HCT116 (cell line): ENCODE data around the gene PDGFA.

Experiments
- CTCF ChIP-seq, 3 experiments: fragments of 200-600 bp in 1 of 3; sonication (generic) in 1 of 3; IDR thresholded peaks in 2 of 3; conservative IDR thresholded peaks in 1 of 3; 2 replicates each; pipeline ENCODE4 v1.5.1; 2012 to 2017; ENCODE audit warnings: low read depth in 2 of 3, low read length in 2 of 3, antibody characterized with exemption in 1 of 3, borderline replicate concordance in 1 of 3, control low read depth in 1 of 3, mild to moderate bottlenecking in 1 of 3, mixed read lengths in 1 of 3, mixed run types in 1 of 3, moderate library complexity in 1 of 3; ENCODE audit not compliant: insufficient read depth in 1 of 3
- POLR2A ChIP-seq: IDR thresholded peaks from 2 replicates; pipeline ENCODE4 v1.7.0; 2011; ENCODE audit warnings: borderline replicate concordance; ENCODE audit not compliant: insufficient read depth, insufficient read length; ENCODE audit errors: extremely low read depth
- TF ChIP-seq, protein P1 (sequence below): IDR thresholded peaks from 2 replicates; pipeline ENCODE4 v1.6.1; 2012; ENCODE audit warnings: low read depth

GRCh38 chr7:475951-476441 is 43.6 kb downstream of the PDGFA start:
- TF ChIP-seq CTCF (IDR thresholded peaks at IDR 0.05 in 2 of 3, conservative IDR thresholded peaks at IDR 0.05 in 1 of 3; ENCODE audit: borderline replicate concordance in 1 of 3, insufficient read depth in 1 of 3, low read depth in 2 of 3, low read length in 2 of 3) = no peak
- TF ChIP-seq, protein P1, sequence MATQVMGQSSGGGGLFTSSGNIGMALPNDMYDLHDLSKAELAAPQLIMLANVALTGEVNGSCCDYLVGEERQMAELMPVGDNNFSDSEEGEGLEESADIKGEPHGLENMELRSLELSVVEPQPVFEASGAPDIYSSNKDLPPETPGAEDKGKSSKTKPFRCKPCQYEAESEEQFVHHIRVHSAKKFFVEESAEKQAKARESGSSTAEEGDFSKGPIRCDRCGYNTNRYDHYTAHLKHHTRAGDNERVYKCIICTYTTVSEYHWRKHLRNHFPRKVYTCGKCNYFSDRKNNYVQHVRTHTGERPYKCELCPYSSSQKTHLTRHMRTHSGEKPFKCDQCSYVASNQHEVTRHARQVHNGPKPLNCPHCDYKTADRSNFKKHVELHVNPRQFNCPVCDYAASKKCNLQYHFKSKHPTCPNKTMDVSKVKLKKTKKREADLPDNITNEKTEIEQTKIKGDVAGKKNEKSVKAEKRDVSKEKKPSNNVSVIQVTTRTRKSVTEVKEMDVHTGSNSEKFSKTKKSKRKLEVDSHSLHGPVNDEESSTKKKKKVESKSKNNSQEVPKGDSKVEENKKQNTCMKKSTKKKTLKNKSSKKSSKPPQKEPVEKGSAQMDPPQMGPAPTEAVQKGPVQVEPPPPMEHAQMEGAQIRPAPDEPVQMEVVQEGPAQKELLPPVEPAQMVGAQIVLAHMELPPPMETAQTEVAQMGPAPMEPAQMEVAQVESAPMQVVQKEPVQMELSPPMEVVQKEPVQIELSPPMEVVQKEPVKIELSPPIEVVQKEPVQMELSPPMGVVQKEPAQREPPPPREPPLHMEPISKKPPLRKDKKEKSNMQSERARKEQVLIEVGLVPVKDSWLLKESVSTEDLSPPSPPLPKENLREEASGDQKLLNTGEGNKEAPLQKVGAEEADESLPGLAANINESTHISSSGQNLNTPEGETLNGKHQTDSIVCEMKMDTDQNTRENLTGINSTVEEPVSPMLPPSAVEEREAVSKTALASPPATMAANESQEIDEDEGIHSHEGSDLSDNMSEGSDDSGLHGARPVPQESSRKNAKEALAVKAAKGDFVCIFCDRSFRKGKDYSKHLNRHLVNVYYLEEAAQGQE = no peak
- no peak for TF ChIP-seq POLR2A
